ENCODE results near the gene PLGLB1. TPM values are rescaled to one million over a fixed set of nuclear protein-coding genes. Genes with fewer than 3 reads are reported as not detected.
"Not testable (repeated sequence)": the region's sequence is repeated elsewhere in the genome, so short reads cannot be mapped to it uniquely, and the experiment has no call there.

Gene PLGLB1
- total RNA-seq (10 to 100 TPM in 2 of 5 experiments, 1 to 10 TPM in 3; 2.5 to 20.7 (median 4.0) TPM), polyA plus RNA-seq (1 to 10 TPM in 1 of 2 donors, under 1 TPM in 1; 0.85 to 1.4 TPM), total RNA-seq (1.9 reads per million, percentile 8 among the genes with 10 or more reads in this experiment)

DNA sequence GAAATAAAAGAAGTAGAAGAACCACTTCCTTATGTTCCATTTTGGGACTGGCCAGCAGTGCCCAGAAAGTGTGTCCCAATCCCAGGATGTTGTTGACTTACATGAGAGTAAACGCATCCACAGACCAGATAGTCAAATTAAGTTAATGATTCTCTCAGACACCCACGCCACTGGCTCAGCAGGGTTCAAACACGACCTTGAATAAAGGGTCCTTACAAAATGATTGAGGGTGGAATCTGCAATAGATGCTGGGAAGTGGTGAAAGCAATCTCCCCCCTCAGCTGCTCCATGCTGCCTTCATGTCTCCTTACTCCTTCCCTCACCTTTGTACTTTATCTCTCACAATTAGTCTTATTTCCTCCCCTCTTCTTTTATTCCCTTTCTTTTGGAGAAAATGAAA lies at the start of gene PLGLB1:
Gene PLGLB1, minus strand, starts transcription at position 101 of the 400 bp plus-strand sequence. Its CDS starts 61 bp downstream, at position 40.
- H3K27me3 ChIP-seq (ENCODE audit: control insufficient read depth in 2 of 2, insufficient read depth in 2 of 2, low read length in 2 of 2); H3K36me3 Mint-ChIP-seq; H3K4me1 Mint-ChIP-seq; H3K9me3 ChIP-seq (ENCODE audit: control insufficient read depth in 2 of 3, low read length in 3 of 3); CTCF ChIA-PET; POLR2A ChIA-PET; H3K36me3 ChIP-seq (ENCODE audit: control insufficient read depth in 2 of 3, insufficient read depth in 3 of 3, low read length in 3 of 3); H3K9me3 Mint-ChIP-seq; DNase-seq; intact Hi-C loops (cut with micrococcal nuclease); H3K4me3 ChIP-seq (ENCODE audit: low read length); H3K4me3 Mint-ChIP-seq; ATAC-seq; H3K27me3 Mint-ChIP-seq; H3K27ac Mint-ChIP-seq; H3K4me1 ChIP-seq (ENCODE audit: control insufficient read depth in 2 of 2, insufficient read depth in 2 of 2, low read length in 2 of 2); H3K27ac ChIP-seq (ENCODE audit: low read depth, low read length): not testable (repeated sequence)

DNA sequence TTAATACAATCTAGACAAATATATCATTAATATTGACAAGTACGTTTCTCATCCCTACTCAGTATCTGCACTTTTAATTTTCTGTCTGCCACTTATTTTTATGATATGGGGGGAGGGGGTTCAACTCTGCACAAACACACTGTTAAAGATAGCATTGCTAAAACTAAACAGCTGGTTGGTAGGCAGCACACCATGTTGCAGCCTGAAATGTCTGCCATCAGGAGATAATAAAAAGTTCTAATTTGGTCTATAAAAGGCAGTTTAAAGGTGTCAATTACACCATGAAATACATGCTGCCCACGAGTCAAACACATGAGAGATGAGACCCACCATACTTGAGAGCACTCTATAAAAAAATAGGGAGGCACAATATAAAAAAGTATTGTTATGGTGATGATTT lies 42.7 kb upstream of the PLGLB1 start:
- CTCF ChIA-PET; POLR2A ChIA-PET; ATAC-seq; DNase-seq; H3K9me3 Mint-ChIP-seq; H3K27ac ChIP-seq (ENCODE audit: low read depth, low read length); H3K36me3 ChIP-seq (ENCODE audit: control insufficient read depth in 2 of 3, insufficient read depth in 3 of 3, low read length in 3 of 3); intact Hi-C loops (cut with micrococcal nuclease); H3K4me1 ChIP-seq (ENCODE audit: control insufficient read depth in 2 of 2, insufficient read depth in 2 of 2, low read length in 2 of 2); H3K27me3 Mint-ChIP-seq; H3K27ac Mint-ChIP-seq; H3K27me3 ChIP-seq (ENCODE audit: control insufficient read depth in 2 of 2, insufficient read depth in 2 of 2, low read length in 2 of 2); H3K4me3 ChIP-seq (ENCODE audit: low read length); H3K36me3 Mint-ChIP-seq; H3K4me3 Mint-ChIP-seq; H3K9me3 ChIP-seq (ENCODE audit: control insufficient read depth in 2 of 3, low read length in 3 of 3): not testable (repeated sequence)
- H3K4me1 Mint-ChIP-seq, result peaks cover 0 to 19% (median 14%) of the 10 kb centered on the region in 7 donors

DNA sequence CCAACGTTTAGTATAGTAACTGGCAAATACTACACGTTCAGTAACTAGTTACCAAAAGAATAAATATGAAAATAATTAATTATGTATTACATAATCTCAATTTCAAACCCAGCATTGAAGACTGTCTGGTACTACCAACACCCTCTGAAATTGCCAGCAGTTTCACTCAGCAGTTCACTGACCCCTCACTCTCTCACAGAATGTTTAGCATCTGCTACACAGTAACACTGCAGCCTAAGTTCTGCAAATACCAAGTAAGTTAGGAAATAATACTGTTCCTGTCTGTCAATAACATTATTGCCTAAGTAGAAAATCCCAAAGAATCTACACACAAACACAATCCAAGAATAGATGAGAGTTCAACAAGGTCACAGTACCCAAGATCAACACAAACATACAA lies 41.8 kb upstream of the PLGLB1 start:
- H3K9me3 ChIP-seq (ENCODE audit: control insufficient read depth in 2 of 3, low read length in 3 of 3); H3K4me3 Mint-ChIP-seq; H3K27me3 Mint-ChIP-seq; H3K27me3 ChIP-seq (ENCODE audit: control insufficient read depth in 2 of 2, insufficient read depth in 2 of 2, low read length in 2 of 2); H3K4me3 ChIP-seq (ENCODE audit: low read length); CTCF ChIA-PET; H3K27ac ChIP-seq (ENCODE audit: low read depth, low read length); H3K9me3 Mint-ChIP-seq; intact Hi-C loops (cut with micrococcal nuclease); H3K36me3 ChIP-seq (ENCODE audit: control insufficient read depth in 2 of 3, insufficient read depth in 3 of 3, low read length in 3 of 3); POLR2A ChIA-PET; H3K27ac Mint-ChIP-seq; DNase-seq; H3K36me3 Mint-ChIP-seq; H3K4me1 ChIP-seq (ENCODE audit: control insufficient read depth in 2 of 2, insufficient read depth in 2 of 2, low read length in 2 of 2): not testable (repeated sequence)
- H3K4me1 Mint-ChIP-seq, result peaks cover 0 to 19% (median 14%) of the 10 kb centered on the region in 7 donors
- ATAC-seq, result peak; percentile 18

- H3K27ac ChIP-seq (ENCODE audit: low read depth, low read length); H3K4me1 ChIP-seq (ENCODE audit: control insufficient read depth in 2 of 2, insufficient read depth in 2 of 2, low read length in 2 of 2); H3K27me3 Mint-ChIP-seq; H3K9me3 ChIP-seq (ENCODE audit: control insufficient read depth in 2 of 3, low read length in 3 of 3); H3K27ac Mint-ChIP-seq; H3K4me3 ChIP-seq (ENCODE audit: low read length); intact Hi-C loops (cut with micrococcal nuclease); H3K36me3 ChIP-seq (ENCODE audit: control insufficient read depth in 2 of 3, insufficient read depth in 3 of 3, low read length in 3 of 3); CTCF ChIA-PET; H3K4me1 Mint-ChIP-seq; DNase-seq; POLR2A ChIA-PET; H3K27me3 ChIP-seq (ENCODE audit: control insufficient read depth in 2 of 2, insufficient read depth in 2 of 2, low read length in 2 of 2); ATAC-seq; H3K4me3 Mint-ChIP-seq; H3K9me3 Mint-ChIP-seq; H3K36me3 Mint-ChIP-seq: not testable (repeated sequence)
Observed at GRCh38 chr2:87061519-87061918, 39.9 kb upstream of the PLGLB1 start.

GRCh38 chr2:87057606-87058005 lies 36.0 kb upstream of the PLGLB1 start:
- H3K9me3 Mint-ChIP-seq; H3K27ac ChIP-seq (ENCODE audit: low read depth, low read length); H3K4me1 Mint-ChIP-seq; ATAC-seq; H3K9me3 ChIP-seq (ENCODE audit: control insufficient read depth in 2 of 3, low read length in 3 of 3); H3K4me3 Mint-ChIP-seq; H3K4me3 ChIP-seq (ENCODE audit: low read length); H3K27ac Mint-ChIP-seq; H3K36me3 ChIP-seq (ENCODE audit: control insufficient read depth in 2 of 3, insufficient read depth in 3 of 3, low read length in 3 of 3); DNase-seq; H3K27me3 ChIP-seq (ENCODE audit: control insufficient read depth in 2 of 2, insufficient read depth in 2 of 2, low read length in 2 of 2); H3K4me1 ChIP-seq (ENCODE audit: control insufficient read depth in 2 of 2, insufficient read depth in 2 of 2, low read length in 2 of 2); H3K27me3 Mint-ChIP-seq; intact Hi-C loops (cut with micrococcal nuclease); H3K36me3 Mint-ChIP-seq; CTCF ChIA-PET; POLR2A ChIA-PET: not testable (repeated sequence)

GRCh38 chr2:87056843-87057242 lies 35.2 kb upstream of the PLGLB1 start:
- ATAC-seq; H3K27ac ChIP-seq (ENCODE audit: low read depth, low read length); H3K9me3 ChIP-seq (ENCODE audit: control insufficient read depth in 2 of 3, low read length in 3 of 3); H3K27me3 Mint-ChIP-seq; H3K4me3 ChIP-seq (ENCODE audit: low read length); H3K4me1 Mint-ChIP-seq; H3K27me3 ChIP-seq (ENCODE audit: control insufficient read depth in 2 of 2, insufficient read depth in 2 of 2, low read length in 2 of 2); H3K9me3 Mint-ChIP-seq; intact Hi-C loops (cut with micrococcal nuclease); DNase-seq; CTCF ChIA-PET; H3K4me3 Mint-ChIP-seq; H3K4me1 ChIP-seq (ENCODE audit: control insufficient read depth in 2 of 2, insufficient read depth in 2 of 2, low read length in 2 of 2); H3K36me3 ChIP-seq (ENCODE audit: control insufficient read depth in 2 of 3, insufficient read depth in 3 of 3, low read length in 3 of 3); H3K27ac Mint-ChIP-seq; H3K36me3 Mint-ChIP-seq; POLR2A ChIA-PET: not testable (repeated sequence)

DNA sequence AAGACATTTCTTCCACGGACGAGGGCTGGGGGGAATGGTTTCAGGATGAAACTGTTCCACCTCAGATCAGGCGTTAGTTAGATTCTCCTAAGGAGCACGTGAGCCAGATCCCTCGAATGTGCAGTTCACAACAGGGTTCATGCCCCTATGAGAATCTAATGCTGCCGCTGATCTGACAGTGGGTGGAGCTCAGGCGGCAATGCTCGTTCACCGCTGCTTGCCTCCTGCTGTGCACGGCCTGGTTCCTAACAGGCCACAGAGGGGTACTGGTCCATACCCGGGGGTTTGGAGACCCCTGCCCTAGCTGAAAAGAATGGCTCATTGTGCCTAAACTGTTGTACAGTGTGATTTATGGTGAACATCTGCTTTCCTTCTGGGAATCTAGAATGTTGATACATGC lies 34.8 kb upstream of the PLGLB1 start:
- H3K9me3 Mint-ChIP-seq; intact Hi-C loops (cut with micrococcal nuclease); CTCF ChIA-PET; H3K27me3 ChIP-seq (ENCODE audit: control insufficient read depth in 2 of 2, insufficient read depth in 2 of 2, low read length in 2 of 2); ATAC-seq; H3K4me1 Mint-ChIP-seq; POLR2A ChIA-PET; H3K9me3 ChIP-seq (ENCODE audit: control insufficient read depth in 2 of 3, low read length in 3 of 3); H3K4me3 ChIP-seq (ENCODE audit: low read length); H3K36me3 Mint-ChIP-seq; H3K4me1 ChIP-seq (ENCODE audit: control insufficient read depth in 2 of 2, insufficient read depth in 2 of 2, low read length in 2 of 2); H3K4me3 Mint-ChIP-seq; DNase-seq; H3K27me3 Mint-ChIP-seq; H3K36me3 ChIP-seq (ENCODE audit: control insufficient read depth in 2 of 3, insufficient read depth in 3 of 3, low read length in 3 of 3); H3K27ac ChIP-seq (ENCODE audit: low read depth, low read length); H3K27ac Mint-ChIP-seq: not testable (repeated sequence)
